Stimulated activated naive CD4-positive, alpha-beta T cell (primary cell): Measurements from ENCODE around the gene ZNF358.
"Not testable (repeated sequence)": the region's sequence is repeated elsewhere in the genome, so short reads cannot be mapped to it uniquely, and the experiment has no call there.

Source experiments
- DNase-seq, 6 experiments: peaks; one replicate each; lab custom pipeline; 2025; lab: John Stamatoyannopoulos, UW

ZNF358 gene

GRCh38 chr19:7535998-7536695, 20.2 kb downstream of the ZNF358 start:
- no peak for DNase-seq

DNA sequence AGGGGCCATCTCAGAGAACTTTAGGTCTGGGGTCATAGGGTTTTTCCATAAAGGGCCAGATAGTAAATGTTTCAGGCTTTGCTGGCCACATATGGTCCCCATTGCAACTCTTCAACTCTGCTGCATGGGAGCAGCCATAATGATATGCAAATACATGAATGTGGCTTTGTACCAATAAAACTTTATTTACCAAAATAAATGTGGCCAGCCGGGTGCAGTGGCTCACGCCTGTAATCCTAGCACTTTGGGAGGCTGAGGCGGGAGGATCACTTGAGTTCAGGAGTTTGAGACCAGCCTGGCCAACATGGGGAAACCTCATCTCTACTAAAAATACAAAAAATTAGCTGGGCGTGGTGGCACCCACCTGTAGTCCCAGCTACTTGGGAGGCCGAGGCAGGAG, 23.1 kb downstream of the ZNF358 start:
- not testable (repeated sequence) for DNase-seq

DNA sequence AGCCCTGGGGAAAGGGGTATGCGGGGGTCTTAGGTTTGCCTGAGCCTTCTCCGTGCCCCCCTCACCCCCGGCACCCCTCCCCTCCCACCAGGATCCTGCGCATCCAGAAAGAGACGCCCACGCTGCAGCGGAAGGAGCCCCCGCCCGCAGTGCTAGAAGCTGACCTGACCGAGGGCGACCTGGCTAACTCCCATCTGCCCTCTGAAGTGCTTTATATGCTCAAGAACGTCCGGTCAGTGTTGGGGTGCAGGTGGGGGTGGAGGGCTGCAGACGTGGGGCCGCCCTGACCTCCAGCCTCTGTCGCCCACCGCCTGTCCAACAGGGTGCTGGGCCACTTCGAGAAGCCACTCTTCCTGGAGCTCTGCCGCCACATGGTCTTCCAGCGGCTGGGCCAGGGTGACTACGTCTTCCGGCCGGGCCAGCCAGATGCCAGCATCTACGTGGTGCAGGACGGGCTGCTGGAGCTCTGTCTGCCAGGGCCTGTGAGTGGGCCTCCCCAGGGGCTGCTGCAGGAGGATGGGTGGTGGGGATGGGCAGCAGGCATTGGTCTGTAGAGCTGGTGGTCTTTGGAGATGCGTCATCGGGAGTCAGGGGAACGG, 24.0 kb downstream of the ZNF358 start:
- no peak for DNase-seq

GRCh38 chr19:7540761-7541474, 25.0 kb downstream of the ZNF358 start:
- no peak for DNase-seq

GRCh38 chr19:7541475-7541824, 25.5 kb downstream of the ZNF358 start:
- no peak for DNase-seq

DNA sequence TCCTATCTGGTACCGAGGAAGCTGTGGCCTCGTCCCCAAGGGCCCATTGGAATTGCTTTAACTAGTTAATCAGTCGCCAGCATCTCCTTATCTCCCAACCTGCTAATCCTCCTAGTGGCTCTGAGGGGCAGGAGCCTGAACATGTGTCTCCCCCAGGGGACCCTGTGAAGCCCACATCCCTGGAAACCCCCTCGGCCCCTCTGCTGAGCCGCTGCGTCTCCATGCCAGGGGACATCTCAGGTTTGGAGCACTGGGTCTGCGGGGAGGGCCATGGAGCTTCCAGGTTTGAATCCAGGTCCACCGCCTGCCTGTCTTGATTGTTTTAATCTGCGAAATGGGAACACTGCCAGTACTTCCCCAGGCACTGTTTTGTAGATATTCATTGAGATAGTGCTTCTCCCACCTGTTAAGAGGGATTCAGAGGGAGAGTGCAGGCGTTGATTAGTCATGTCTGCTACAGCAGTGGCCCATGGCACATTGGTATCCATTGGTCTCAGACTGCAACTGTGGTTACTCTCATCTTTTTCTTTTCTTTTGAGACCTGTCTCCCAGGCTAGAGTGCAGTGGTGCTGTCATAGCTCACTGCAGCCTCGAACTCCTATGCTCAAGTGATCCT, 26.0 kb downstream of the ZNF358 start:
- no peak for DNase-seq

- DNase-seq: no peak
Observed at GRCh38 chr19:7542556-7543348, 26.8 kb downstream of the ZNF358 start.

GRCh38 chr19:7544626-7545025, 28.7 kb downstream of the ZNF358 start:
- no peak for DNase-seq

GRCh38 chr19:7545300-7545699, 29.4 kb downstream of the ZNF358 start:
- no peak for DNase-seq

DNA sequence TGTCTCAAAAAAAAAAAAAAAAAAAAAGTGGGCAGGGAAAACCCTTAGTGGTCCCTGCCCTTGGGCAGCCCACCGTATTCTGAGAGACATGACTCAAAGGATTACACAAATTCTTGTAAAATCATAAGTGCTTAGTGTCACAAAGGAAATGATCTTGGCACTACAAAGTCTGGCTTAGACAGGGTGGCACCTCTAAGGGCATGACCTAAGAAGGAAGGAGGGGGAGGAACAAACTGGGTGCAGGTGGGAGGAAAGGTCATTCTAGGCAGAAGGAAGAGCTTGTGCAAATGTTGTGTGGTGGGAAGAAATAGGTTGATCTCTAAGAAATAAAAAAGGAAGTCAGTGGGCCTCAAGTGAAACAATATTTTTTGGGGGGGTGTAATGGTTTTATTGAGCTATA, 30.0 kb downstream of the ZNF358 start:
- DNase-seq: no peak

GRCh38 chr19:7547159-7547558, 31.3 kb downstream of the ZNF358 start:
- DNase-seq: no peak

GRCh38 chr19:7549429-7550148, 33.7 kb downstream of the ZNF358 start:
- DNase-seq: no peak

DNA sequence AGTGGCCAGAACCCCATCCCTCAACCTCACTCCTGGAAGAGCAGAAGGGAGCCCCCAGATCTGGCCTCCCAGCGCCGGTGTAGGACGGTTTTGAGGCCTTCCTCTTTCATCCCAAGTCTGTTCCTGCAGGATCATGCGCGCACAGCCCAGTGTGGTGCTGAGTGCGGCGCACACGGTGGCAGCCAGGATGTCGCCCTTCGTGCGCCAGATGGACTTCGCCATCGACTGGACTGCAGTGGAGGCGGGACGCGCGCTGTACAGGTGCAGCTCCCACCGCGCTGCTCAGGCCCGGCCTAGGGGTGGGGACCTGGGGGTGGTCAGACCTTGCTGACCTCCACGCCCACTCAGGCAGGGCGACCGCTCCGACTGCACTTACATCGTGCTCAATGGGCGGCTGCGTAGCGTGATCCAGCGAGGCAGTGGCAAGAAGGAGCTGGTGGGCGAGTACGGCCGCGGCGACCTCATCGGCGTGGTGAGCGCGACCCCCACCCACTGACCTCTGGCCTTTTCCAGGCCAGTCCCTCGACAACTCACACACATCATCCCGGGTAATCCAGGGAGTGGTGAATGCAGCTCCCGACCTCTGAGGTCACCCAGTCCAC, 34.4 kb downstream of the ZNF358 start:
- no peak for DNase-seq

GRCh38 chr19:7550987-7551761, 35.3 kb downstream of the ZNF358 start:
- peak in 5 of 6 experiments; percentile 13 to 42 (median 15) for DNase-seq

DNA sequence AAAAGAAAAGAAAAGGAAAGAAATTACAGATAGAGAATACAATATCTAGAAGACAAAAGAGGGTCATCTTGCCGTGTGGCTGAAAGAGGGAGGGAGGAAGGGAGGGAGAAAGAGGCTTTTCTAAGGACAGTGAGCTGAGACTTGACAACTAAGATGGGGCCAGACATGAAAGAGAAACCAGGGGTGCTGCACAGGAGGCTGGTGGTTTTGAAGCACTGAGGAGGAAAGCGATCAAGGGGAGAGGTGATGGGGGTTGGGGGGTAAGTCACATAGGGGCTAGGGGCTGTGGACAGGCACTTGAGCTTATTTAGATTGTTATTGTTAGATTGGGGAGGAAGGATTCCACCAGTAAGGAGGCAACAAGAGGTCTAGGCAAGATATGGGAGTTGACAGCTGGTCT, 36.9 kb downstream of the ZNF358 start:
- no peak for DNase-seq

GRCh38 chr19:7554565-7554964, 38.7 kb downstream of the ZNF358 start:
- DNase-seq: no peak

- peak in 2 of 6 experiments; percentile 4 to 14 for DNase-seq
Observed at GRCh38 chr19:7554990-7555864, 39.3 kb downstream of the ZNF358 start.

DNA sequence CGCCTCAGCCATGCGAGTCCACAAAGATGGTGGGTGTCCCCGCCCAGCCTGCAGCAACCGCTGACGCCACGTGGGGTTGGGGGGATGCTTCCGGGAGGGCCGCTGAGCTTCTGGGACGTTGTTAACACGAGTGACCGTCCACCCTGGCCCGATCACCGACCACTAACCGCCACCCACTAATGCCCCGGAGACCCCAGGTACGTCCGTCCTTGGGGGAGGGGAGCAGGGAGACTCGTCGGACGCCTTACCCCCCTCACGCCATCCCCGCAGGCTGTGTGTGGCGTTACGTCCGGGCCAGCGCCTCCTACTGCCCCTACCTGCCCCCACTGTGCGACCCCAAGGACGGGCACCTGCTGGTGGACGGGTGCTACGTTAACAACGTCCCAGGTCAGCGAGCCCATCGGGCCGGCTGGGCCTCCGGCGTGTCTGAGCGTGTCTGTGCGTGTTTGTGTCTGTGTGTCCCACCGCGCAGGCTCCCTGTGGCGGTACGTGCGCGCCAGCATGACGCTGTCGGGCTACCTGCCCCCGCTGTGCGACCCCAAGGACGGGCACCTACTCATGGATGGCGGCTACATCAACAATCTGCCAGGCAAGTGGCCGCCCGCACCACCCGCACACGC, 40.9 kb downstream of the ZNF358 start:
- DNase-seq: no peak

DNA sequence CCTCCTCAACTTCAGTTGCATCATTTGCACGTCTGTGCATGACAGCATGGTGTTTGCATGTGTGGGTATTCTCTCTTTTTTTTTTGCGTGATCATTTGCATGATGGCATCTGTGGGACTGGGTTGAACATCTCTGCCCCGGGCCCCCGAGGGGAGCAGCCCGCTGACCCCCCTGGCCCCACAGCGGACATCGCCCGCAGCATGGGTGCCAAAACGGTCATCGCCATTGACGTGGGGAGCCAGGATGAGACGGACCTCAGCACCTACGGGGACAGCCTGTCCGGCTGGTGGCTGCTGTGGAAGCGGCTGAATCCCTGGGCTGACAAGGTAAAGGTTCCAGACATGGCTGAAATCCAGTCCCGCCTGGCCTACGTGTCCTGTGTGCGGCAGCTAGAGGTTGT, 42.8 kb downstream of the ZNF358 start:
- no peak for DNase-seq
